ENCODE results near the gene RPS18. TPM values are rescaled to one million over a fixed set of nuclear protein-coding genes. Genes with fewer than 3 reads are reported as not detected.
A peak's percentile ranks its signal among the peaks of the same experiment; 100 is the strongest.

The RPS18 gene
- total and polyA plus RNA-seq, 2 of the 4 experiments (the other 2 are of a cell fraction): 6,577 to 8,417 TPM

DNA sequence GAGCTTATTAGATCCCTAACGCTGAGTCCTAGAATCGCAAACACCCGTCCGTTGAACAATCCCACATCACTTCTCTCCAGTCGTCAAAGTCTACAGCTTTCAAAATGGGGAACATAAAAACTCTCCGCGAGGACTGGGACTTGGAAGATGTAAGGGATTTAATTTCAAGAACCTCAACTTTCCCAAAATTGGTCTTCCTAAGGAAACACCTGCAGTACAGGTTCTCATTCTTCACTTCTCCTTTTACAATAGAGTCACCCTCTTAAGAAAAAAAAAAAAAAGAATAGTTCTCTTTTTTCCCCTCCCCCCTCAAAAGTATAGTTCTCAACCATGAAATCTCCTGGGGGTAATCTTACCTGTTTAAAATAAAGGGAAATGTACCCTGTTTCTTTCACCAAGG is 52.2 kb downstream of the RPS18 start:
- no peak overlapping the region for H3K14ac ChIP-seq (replicated peaks; ENCODE audit: low read depth, low read length)
- in situ Hi-C loops (cut with MboI; ENCODE audit: low sequenced_read_pairs): no loop called here
- H3K36me3 ChIP-seq (ENCODE audit: control insufficient read depth, insufficient read depth, low read length): peaks cover 19% of the 10 kb centered on the region
- peaks cover 20 to 33% of the 10 kb centered on the region in 2 experiments for H3K79me1 ChIP-seq (ENCODE audit: low read depth in 1 of 2, low read length in 2 of 2)
- no peak overlapping the region for H3K23ac ChIP-seq (ENCODE audit: low read depth, low read length)
- dilution Hi-C loops (cut with HindIII; ENCODE audit: low sequenced_read_pairs, unreplicated experiment): no loop called here
- H2BK120ac ChIP-seq (ENCODE audit: low read depth, low read length): no peak overlapping the region
- H2BK20ac ChIP-seq (ENCODE audit: low read depth, low read length): no peak overlapping the region
- H3K4ac ChIP-seq (ENCODE audit: low read depth, low read length): no peak overlapping the region
- H4K8ac ChIP-seq (ENCODE audit: low read depth in 2 of 2, low read length in 2 of 2): no peak overlapping the region; a peak in 1 of 4 replicates
- no peak overlapping the region for H2AK5ac ChIP-seq (ENCODE audit: low read depth, low read length)
- H3K56ac ChIP-seq (ENCODE audit: extremely low read depth, insufficient read depth, low read length): no peak overlapping the region
- no peak overlapping the region for H2AFZ ChIP-seq (replicated peaks; ENCODE audit: low read length, poor library complexity)
- no peak overlapping the region for H3K4me3 ChIP-seq (ENCODE audit: insufficient read depth, low read depth, low read length)
- no peaks in the 10 kb centered on the region for H3K27me3 ChIP-seq (ENCODE audit: control insufficient read depth, insufficient read depth, low read length)
- no peak overlapping the region for H2BK5ac ChIP-seq (ENCODE audit: low read depth, low read length, poor library complexity, severe bottlenecking)
- no peak overlapping the region for H3K27ac ChIP-seq (ENCODE audit: insufficient read depth, low read length)
- no peak overlapping the region for H2AK9ac ChIP-seq (replicated peaks; ENCODE audit: low read depth, low read length, poor library complexity)
- H3K9me1 ChIP-seq (ENCODE audit: insufficient read depth, low read length): peaks cover 17% of the 10 kb centered on the region
- BruUV-seq (replicated peaks): no TSS peak
- WGBS, 2 experiments (ENCODE audit: extremely low coverage in 2 of 2, insufficient read length in 1 of 2): no CpG with 5 or more reads among the region's 7 CpGs
- intact Hi-C loops (cut with micrococcal nuclease): no loop called here
- ChIA-PET POLR2A (ENCODE audit: unreplicated experiment) (no interaction called here), CTCF (no interaction called here)
- H3K4me1 ChIP-seq (ENCODE audit: control insufficient read depth, insufficient read depth, low read length): peaks cover 26% of the 10 kb centered on the region
- H3K4me2 ChIP-seq (ENCODE audit: low read depth, low read length): 0 out of 2 replicates have a peak overlapping the region, but pooled peaks have one; percentile 79
- H3K18ac ChIP-seq (ENCODE audit: low read depth, low read length): no peak overlapping the region
- TF ChIP-seq, protein P1, sequence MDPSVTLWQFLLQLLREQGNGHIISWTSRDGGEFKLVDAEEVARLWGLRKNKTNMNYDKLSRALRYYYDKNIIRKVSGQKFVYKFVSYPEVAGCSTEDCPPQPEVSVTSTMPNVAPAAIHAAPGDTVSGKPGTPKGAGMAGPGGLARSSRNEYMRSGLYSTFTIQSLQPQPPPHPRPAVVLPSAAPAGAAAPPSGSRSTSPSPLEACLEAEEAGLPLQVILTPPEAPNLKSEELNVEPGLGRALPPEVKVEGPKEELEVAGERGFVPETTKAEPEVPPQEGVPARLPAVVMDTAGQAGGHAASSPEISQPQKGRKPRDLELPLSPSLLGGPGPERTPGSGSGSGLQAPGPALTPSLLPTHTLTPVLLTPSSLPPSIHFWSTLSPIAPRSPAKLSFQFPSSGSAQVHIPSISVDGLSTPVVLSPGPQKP (IDR thresholded peaks at IDR 0.05; ENCODE audit: borderline replicate concordance, low read depth, low read length): no peak
- TF ChIP-seq MXI1 (IDR thresholded peaks at IDR 0.05; ENCODE audit: borderline replicate concordance, low read depth, low read length) (no peak), CHD1 (IDR thresholded peaks at IDR 0.05; ENCODE audit: low read depth, low read length) (no peak), NFE2L2 (IDR thresholded peaks at IDR 0.05; ENCODE audit: low read depth, low read length) (no peak), FOS (IDR thresholded peaks at IDR 0.05; ENCODE audit: low read depth, low read length) (no peak), POLR2A (IDR thresholded peaks at IDR 0.05; ENCODE audit: low read depth, low read length) (no peak), USF2 (IDR thresholded peaks at IDR 0.05; ENCODE audit: low read depth, low read length) (no peak), MAZ (IDR thresholded peaks at IDR 0.05; ENCODE audit: borderline replicate concordance, low read depth, low read length) (no peak), CEBPB (IDR thresholded peaks at IDR 0.05; ENCODE audit: low read depth, low read length) (no peak), RFX5 (IDR thresholded peaks at IDR 0.05; ENCODE audit: low read depth, low read length) (no peak), RCOR1 (IDR thresholded peaks at IDR 0.05; ENCODE audit: insufficient replicate concordance, low read length) (no peak), MAFK (IDR thresholded peaks at IDR 0.05; ENCODE audit: low read depth, low read length) (no peak), SMC3 (IDR thresholded peaks at IDR 0.05; ENCODE audit: low read depth, low read length) (no peak), CTCF (conservative IDR thresholded peaks at IDR 0.05; ENCODE audit: low read depth, low read length) (no peak), RAD21 (IDR thresholded peaks at IDR 0.05; ENCODE audit: low read length) (no peak), BHLHE40 (IDR thresholded peaks at IDR 0.05; ENCODE audit: low read depth, low read length) (no peak)
- peaks cover 6% of the 10 kb centered on the region for H4K20me1 ChIP-seq (ENCODE audit: insufficient read depth, low read length)
- H2BK15ac ChIP-seq (ENCODE audit: low read depth, low read length): no peak overlapping the region
- DNase-seq (no peak), ATAC-seq (ENCODE audit: low read depth) (no peak)
- H3K9me3 ChIP-seq (ENCODE audit: control insufficient read depth, insufficient read depth, low read length): no peaks in the 10 kb centered on the region
- H3K9ac ChIP-seq (ENCODE audit: low read depth, low read length): no peak overlapping the region
- no peak overlapping the region for H4K5ac ChIP-seq (ENCODE audit: low read depth, low read length)
- H4K91ac ChIP-seq (ENCODE audit: insufficient read depth, low read depth, low read length): no peak overlapping the region
